ENCODE measurements around the gene MCTP1. TPM values are rescaled to one million over a fixed set of nuclear protein-coding genes. Genes with fewer than 3 reads are reported as not detected.
"Not testable (repeated sequence)": the region's sequence is repeated elsewhere in the genome, so short reads cannot be mapped to it uniquely, and the experiment has no call there.

The MCTP1 gene
- total RNA-seq, 1 donor from 2014 or later: not detected

DNA sequence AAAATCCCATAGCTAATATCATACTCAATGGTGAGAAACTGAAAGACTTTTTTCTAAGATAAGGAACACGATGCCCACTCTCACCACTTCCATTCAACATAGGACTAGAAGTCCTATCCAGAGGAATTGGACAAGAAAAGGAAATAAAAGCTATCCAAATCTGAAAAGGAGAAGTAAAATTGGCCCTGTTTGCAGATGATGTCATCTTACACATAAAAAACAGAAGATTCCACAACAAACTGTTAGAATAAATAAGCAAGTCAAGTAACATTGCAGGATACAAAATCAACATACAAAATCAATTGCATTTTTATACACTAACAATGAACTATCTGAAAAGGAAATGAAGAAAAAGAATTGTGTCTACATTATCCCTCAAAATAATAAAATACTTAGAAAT lies 308.0 kb downstream of the MCTP1 start:
- no peaks in the 10 kb centered on the region for H3K27me3 Mint-ChIP-seq
- H3K4me3 Mint-ChIP-seq: no peak overlapping the region
- no peak overlapping the region for H3K27ac Mint-ChIP-seq
- intact Hi-C loops (cut with micrococcal nuclease): no loop called here
- peaks cover 9% of the 10 kb centered on the region for H3K9me3 Mint-ChIP-seq
- no peaks in the 10 kb centered on the region for H3K4me1 Mint-ChIP-seq
- no peak for DNase-seq
- no peaks in the 10 kb centered on the region for H3K36me3 Mint-ChIP-seq (ENCODE audit: low read depth)

DNA sequence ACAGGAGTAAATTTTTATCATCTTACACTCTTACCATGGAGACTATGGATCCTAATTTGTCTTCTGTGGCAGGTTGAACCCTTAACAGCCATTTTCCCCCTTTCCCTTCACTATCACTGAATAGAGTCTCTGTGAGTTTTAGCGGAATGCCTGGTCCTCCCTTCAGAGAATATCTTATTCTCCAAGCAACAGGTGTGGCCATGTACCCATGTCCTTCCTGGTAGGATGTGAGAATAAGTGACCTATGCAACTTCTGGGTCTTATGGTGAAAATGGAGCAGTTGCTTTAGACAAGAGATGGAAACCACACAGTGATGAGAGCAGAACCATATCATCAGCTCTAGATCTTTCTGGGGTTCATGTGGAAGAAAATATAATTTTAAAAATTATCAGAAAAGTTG lies 312.6 kb downstream of the MCTP1 start:
- Mint-ChIP-seq H3K27ac (no peak overlapping the region), H3K9me3 (peaks cover 3% of the 10 kb centered on the region), H3K36me3 (ENCODE audit: low read depth) (no peaks in the 10 kb centered on the region), H3K4me3 (no peak overlapping the region), H3K4me1 (no peaks in the 10 kb centered on the region), H3K27me3 (no peaks in the 10 kb centered on the region)
- intact Hi-C loops (cut with micrococcal nuclease): no loop called here
- no peak for DNase-seq

DNA sequence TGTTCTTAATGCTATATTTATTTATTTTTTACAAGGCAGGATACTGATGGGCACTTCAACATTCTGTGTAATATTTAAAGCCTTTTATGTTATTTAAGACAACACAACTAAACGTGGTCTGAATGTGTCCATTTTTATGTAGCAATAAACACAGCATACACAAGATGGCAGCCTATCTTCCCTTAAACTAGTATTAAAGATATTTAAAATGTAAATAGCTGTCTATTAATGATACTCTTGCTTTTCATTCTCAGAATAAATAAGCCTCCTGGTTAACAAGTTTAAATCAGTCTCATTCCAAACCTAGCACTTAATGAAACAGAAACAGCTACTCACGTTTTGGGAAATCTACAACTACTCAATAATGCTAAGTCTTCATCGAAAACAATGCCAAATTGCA lies 315.7 kb downstream of the MCTP1 start:
- Mint-ChIP-seq H3K4me1 (no peaks in the 10 kb centered on the region), H3K27ac (no peak overlapping the region), H3K4me3 (no peak overlapping the region), H3K36me3 (ENCODE audit: low read depth) (no peaks in the 10 kb centered on the region), H3K27me3 (no peaks in the 10 kb centered on the region), H3K9me3 (no peaks in the 10 kb centered on the region)
- intact Hi-C loops (cut with micrococcal nuclease): loop anchor here (2.0 kb wide), 1 partner anchor 292 kb away; no protein-coding TSS in a partner anchor
- no peak for DNase-seq

DNA sequence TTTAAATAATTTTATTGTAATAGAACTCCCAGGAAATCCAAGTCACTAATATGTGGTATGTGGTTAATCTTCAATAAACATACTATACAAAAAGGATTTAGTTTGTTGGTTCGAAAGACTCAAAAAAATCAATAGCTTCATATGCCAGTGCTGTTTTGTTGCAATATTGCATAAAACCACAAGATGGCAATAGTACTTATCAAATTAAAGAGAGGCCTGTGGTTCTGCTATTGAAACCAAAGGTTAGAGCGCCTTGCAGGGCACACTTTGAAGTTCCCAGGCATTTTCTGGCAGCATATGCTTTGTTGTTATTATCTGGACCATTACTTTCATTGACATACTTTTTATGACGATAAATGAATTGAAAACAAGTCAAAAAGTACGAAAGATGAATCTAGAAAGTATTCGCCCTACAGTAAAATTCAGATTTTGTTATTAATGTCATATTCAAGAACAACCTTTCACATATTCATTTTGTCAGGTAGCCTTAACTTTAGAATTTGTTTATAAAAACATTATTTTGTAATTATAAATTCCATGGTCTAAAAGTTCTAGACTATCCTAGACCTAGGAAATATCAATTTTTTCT lies 316.3 kb downstream of the MCTP1 start:
- Mint-ChIP-seq H3K27me3 (no peaks in the 10 kb centered on the region), H3K4me1 (no peaks in the 10 kb centered on the region), H3K9me3 (no peaks in the 10 kb centered on the region), H3K36me3 (ENCODE audit: low read depth) (no peaks in the 10 kb centered on the region), H3K27ac (no peak overlapping the region), H3K4me3 (no peak overlapping the region)
- intact Hi-C loops (cut with micrococcal nuclease): loop anchor here (2.0 kb wide), 1 partner anchor 292 kb away; no protein-coding TSS in a partner anchor
- peak; percentile 73 for DNase-seq

DNA sequence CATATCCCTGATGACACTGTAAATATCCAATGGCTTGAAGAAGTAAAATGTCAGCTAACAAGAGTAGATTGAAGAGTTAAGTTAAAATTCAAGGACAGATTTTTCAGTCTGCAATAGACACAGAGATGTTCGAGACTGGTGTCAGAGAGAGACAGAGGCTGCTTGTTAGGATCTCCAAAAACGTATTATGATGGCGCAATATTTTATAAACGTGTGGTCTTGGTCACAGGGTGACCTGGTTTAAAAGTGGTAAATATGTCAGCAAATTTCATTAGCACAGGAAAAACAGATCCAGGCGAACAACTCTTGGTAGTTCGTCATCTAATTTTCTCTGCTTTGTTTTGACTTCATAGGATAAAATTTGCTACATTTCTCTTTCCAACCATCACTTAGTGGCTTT lies 317.4 kb downstream of the MCTP1 start:
- Mint-ChIP-seq H3K4me3 (no peak overlapping the region), H3K4me1 (no peaks in the 10 kb centered on the region), H3K36me3 (ENCODE audit: low read depth) (no peaks in the 10 kb centered on the region), H3K9me3 (no peaks in the 10 kb centered on the region), H3K27ac (no peak overlapping the region), H3K27me3 (no peaks in the 10 kb centered on the region)
- intact Hi-C loops (cut with micrococcal nuclease): no loop called here
- DNase-seq: no peak

DNA sequence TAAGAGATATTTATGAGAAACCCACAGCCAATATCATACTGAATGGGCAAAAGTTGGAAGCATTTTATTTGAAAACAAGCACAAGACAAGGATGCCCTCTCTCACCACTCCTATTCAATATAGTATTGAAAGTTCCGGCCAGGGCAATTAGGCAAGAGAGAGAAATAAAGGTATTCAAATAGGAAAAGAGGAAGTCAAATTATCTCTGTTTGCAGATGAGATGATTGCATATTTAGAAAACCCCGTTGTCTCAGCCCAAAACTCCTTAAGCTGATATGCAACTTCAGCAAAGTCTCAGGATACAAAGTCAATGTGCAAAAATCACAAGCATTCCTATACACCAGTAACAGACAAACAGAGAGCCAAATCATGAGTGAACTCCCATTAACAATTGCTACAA lies 325.6 kb downstream of the MCTP1 start:
- H3K4me3 Mint-ChIP-seq; H3K9me3 Mint-ChIP-seq; H3K36me3 Mint-ChIP-seq (ENCODE audit: low read depth); DNase-seq; intact Hi-C loops (cut with micrococcal nuclease); H3K27me3 Mint-ChIP-seq; H3K4me1 Mint-ChIP-seq; H3K27ac Mint-ChIP-seq: not testable (repeated sequence)

DNA sequence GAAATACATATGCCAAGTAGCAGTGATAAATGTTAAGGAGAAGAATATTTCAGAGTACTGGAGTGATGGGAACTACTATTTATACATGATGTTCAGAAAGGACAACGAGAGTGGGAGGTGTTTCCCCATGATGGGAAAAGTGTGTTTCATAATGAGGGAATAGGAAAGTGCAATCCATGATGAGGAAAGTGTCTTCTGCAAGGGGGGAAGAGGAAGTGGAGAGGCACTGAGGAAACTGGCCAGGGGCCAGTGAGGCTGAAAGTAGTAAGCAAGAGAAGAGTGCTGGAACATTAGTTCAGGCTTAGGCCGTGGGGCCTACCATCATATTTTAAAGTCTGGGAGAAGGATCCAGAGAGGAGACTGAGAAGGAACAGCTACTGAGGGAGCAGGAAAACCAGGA lies 339.2 kb downstream of the MCTP1 start:
- H3K27ac Mint-ChIP-seq: no peak overlapping the region
- intact Hi-C loops (cut with micrococcal nuclease): no loop called here
- H3K36me3 Mint-ChIP-seq (ENCODE audit: low read depth): no peaks in the 10 kb centered on the region
- H3K4me1 Mint-ChIP-seq: no peaks in the 10 kb centered on the region
- no peaks in the 10 kb centered on the region for H3K9me3 Mint-ChIP-seq
- DNase-seq: no peak
- no peak overlapping the region for H3K4me3 Mint-ChIP-seq
- H3K27me3 Mint-ChIP-seq: no peaks in the 10 kb centered on the region

DNA sequence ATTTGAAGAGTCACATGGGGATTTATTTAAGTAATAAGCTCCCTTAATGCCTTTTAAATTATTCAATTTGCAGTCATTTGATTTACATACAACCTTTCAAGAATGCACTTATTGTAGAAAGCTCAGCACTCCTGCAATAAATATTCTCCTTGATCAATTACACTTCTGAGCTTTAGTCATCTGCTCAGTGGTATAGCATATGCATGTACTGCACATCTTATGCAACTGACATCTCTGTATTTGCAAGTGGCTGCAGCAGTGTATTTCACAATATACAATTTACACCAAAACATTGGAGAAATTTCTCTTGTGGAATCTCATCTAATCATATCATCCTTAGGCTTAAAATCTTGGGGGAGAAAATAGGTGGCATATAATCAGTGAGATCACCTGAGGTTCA lies 340.7 kb downstream of the MCTP1 start:
- intact Hi-C loops (cut with micrococcal nuclease): no loop called here
- no peak overlapping the region for H3K4me3 Mint-ChIP-seq
- no peaks in the 10 kb centered on the region for H3K36me3 Mint-ChIP-seq (ENCODE audit: low read depth)
- H3K27me3 Mint-ChIP-seq: no peaks in the 10 kb centered on the region
- no peak overlapping the region for H3K27ac Mint-ChIP-seq
- no peaks in the 10 kb centered on the region for H3K9me3 Mint-ChIP-seq
- H3K4me1 Mint-ChIP-seq: no peaks in the 10 kb centered on the region
- DNase-seq: no peak

DNA sequence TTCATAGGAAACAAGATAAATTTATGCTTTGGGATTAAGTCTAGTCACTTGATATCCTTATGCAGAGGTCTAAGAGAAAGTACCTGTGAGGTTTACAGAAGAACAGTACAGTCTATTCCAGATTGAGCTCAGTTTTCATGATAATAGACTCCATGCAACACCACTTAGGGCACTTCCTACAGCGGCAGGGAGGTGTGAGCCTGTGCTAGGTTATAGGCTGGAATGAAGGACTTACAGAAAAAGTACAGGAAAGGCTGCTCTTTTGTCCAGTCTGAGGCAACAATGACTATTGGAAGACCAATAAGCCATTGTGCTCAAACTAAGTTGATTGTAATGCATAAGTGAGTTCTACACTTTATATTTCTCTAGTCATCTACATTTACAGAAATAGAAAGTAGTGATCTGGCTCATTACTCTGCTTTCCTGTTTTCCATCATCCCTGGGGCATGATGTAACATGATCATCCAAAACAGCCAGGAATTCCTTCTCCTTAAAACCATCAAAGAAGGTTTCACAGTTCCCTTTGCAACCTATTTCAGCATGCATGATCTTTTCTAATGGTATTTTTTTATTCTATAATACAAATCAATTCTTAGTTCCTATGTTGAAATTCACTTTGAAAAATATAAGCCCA lies 343.7 kb downstream of the MCTP1 start:
- Mint-ChIP-seq H3K36me3 (ENCODE audit: low read depth) (no peaks in the 10 kb centered on the region), H3K27me3 (no peaks in the 10 kb centered on the region), H3K9me3 (no peaks in the 10 kb centered on the region), H3K4me3 (no peak overlapping the region), H3K27ac (no peak overlapping the region), H3K4me1 (no peaks in the 10 kb centered on the region)
- DNase-seq: no peak
- intact Hi-C loops (cut with micrococcal nuclease): no loop called here

DNA sequence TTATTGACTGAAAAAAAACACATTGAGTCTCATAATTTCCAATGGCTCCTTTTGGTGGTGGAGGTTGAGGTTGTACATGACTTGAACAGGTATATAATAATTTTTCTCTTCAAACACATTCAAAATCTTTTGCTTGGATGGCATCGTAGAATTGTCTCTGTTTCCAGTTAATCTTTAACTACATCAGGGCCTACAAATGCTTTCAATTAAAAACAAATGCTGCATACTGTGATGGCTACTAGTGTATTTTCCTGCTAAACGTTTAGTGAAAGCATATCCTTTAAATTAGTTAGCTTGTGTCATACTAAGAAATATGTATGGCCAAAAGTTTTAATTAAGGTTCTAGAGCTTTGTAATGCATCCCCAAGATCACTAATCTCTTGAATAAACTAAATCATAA lies 352.6 kb downstream of the MCTP1 start:
- Mint-ChIP-seq H3K27me3 (peaks cover 3% of the 10 kb centered on the region), H3K36me3 (ENCODE audit: low read depth) (no peaks in the 10 kb centered on the region), H3K4me3 (no peak overlapping the region), H3K27ac (no peak overlapping the region), H3K9me3 (no peaks in the 10 kb centered on the region), H3K4me1 (no peaks in the 10 kb centered on the region)
- no peak for DNase-seq
- intact Hi-C loops (cut with micrococcal nuclease): no loop called here

DNA sequence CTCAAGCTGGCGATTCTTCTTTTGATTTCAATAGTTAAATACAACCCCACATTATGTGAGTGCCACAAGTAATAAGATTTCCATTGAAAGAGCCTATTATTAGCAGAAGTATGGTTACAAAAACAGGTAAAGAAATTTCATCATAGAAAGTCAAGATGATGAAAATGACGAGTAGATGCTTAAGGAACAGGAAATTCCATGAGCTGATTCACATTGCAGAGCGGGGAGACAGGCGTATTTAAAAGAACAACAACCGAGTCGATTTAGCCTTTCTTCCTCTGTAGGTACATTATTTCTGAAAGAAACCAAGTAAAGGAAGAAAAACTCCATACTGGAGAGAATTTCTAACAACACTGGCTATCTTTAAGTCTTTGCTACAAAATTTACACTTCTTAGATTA lies 356.0 kb downstream of the MCTP1 start:
- Mint-ChIP-seq H3K27me3 (peaks cover 2% of the 10 kb centered on the region), H3K4me3 (no peak overlapping the region), H3K4me1 (no peaks in the 10 kb centered on the region), H3K9me3 (no peaks in the 10 kb centered on the region), H3K27ac (no peak overlapping the region), H3K36me3 (ENCODE audit: low read depth) (no peaks in the 10 kb centered on the region)
- intact Hi-C loops (cut with micrococcal nuclease): no loop called here
- no peak for DNase-seq

DNA sequence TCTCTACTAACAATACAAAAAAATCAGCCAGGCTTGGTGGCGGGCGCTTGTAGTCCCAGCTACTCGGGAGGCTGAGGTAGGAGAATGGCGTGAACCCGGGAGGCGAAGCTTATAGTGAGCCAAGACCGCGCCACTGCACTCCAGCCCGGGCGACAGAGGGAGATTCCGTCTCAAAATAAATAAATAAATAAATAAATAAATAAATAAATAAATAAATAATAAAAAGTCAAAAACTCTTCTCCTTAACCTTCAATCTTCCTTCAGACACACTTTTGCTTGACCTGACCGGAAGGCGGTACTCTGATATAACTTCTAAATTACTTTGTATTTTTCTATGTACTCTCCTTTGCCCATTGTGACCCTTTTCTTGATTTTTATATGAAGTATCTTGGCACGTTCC lies 364.3 kb downstream of the MCTP1 start:
- H3K27me3 Mint-ChIP-seq: peaks cover 2% of the 10 kb centered on the region
- intact Hi-C loops (cut with micrococcal nuclease): no loop called here
- no peak overlapping the region for H3K4me3 Mint-ChIP-seq
- no peak overlapping the region for H3K27ac Mint-ChIP-seq
- DNase-seq: no peak
- no peaks in the 10 kb centered on the region for H3K36me3 Mint-ChIP-seq (ENCODE audit: low read depth)
- H3K4me1 Mint-ChIP-seq: no peaks in the 10 kb centered on the region
- H3K9me3 Mint-ChIP-seq: no peaks in the 10 kb centered on the region

DNA sequence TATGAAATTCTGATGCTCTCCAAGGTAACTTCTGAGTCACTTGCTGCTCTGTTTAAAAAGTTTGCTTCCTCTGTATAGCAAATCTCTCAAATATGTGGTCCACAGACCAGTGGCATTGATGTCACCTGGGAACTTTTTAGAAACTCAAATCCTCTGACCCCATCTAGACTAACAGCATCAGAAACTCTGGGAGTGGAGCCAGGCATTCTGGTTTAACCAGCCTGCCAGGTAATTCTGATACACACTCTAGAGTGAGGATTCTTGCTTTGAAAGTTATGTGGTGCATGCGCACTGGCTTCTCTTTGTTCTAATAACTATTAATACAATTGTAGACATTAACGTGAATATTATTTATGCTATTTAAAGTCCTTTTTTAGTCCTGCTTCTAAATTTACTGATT lies 368.3 kb downstream of the MCTP1 start:
- no peak for DNase-seq
- Mint-ChIP-seq H3K9me3 (no peaks in the 10 kb centered on the region), H3K36me3 (ENCODE audit: low read depth) (no peaks in the 10 kb centered on the region), H3K27ac (no peak overlapping the region), H3K4me1 (no peaks in the 10 kb centered on the region), H3K27me3 (peaks cover 5% of the 10 kb centered on the region), H3K4me3 (no peak overlapping the region)
- intact Hi-C loops (cut with micrococcal nuclease): no loop called here

DNA sequence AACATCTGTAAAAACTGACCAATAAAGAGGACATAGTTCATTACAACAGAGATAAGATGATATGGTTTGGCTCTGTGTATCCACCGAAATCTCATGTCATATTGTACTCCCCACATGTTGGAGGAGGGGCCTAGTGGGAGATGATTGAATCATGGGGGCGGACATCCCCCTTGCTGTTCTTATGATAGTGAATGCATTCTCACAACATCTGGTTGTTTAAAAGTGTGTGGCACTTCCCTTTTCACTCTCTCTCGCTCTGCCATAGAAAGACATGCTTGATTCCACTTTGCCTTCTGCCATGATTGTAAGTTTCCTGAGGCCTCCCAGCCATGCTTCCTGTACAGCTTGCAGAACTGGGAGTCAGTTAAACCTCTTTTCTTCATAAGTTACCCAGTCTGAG lies 373.6 kb downstream of the MCTP1 start:
- Mint-ChIP-seq H3K27me3 (peaks cover 3% of the 10 kb centered on the region), H3K4me3 (no peak overlapping the region), H3K9me3 (no peaks in the 10 kb centered on the region), H3K36me3 (ENCODE audit: low read depth) (no peaks in the 10 kb centered on the region), H3K4me1 (no peaks in the 10 kb centered on the region), H3K27ac (no peak overlapping the region)
- no peak for DNase-seq
- intact Hi-C loops (cut with micrococcal nuclease): no loop called here

DNA sequence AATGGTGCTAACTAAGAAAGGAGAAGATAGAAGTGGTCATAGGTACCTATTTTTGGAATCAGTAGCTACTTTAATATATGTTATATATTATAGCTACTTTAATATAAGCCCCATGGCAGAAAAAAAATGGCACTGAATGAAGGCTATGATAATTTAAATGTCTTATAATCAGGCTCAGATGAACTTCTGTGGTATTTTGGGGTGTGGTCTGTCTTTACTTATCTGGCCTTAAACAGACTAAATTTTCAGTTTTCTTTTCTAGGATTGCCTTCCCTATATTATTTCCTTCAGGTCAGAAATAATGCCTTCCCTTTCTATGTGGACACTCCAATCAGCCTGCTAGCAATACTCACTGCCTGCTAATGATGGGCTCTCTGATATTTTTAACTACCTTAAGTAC lies 374.2 kb downstream of the MCTP1 start:
- intact Hi-C loops (cut with micrococcal nuclease): no loop called here
- H3K4me1 Mint-ChIP-seq: no peaks in the 10 kb centered on the region
- H3K9me3 Mint-ChIP-seq: no peaks in the 10 kb centered on the region
- no peak overlapping the region for H3K4me3 Mint-ChIP-seq
- H3K36me3 Mint-ChIP-seq (ENCODE audit: low read depth): no peaks in the 10 kb centered on the region
- H3K27me3 Mint-ChIP-seq: peaks cover 3% of the 10 kb centered on the region
- H3K27ac Mint-ChIP-seq: no peak overlapping the region
- no peak for DNase-seq
